GM21737 (cell line): ENCODE data around the gene SNAPC1.
"Not testable (repeated sequence)": the region's sequence is repeated elsewhere in the genome, so short reads cannot be mapped to it uniquely, and the experiment has no call there.

ENCODE experiments used
- ATAC-seq: cut with Tn5 transposase; IDR thresholded peaks from one replicate; pipeline ENCODE4 v1.9.1; 2021; ENCODE audit warnings: mild to moderate bottlenecking, moderate library complexity; ENCODE audit not compliant: unreplicated experiment

The SNAPC1 gene

GRCh38 chr14:61761959-61762786 lies at the start of gene SNAPC1:
SNAPC1 (plus strand) TSS chr14:61762420; CDS start chr14:61762461, 41 bp downstream.
- ATAC-seq: peak; percentile 99

- no peak for ATAC-seq
Observed at GRCh38 chr14:61713724-61714437, 48.3 kb upstream of the SNAPC1 start.

- ATAC-seq: no peak
Observed at GRCh38 chr14:61716956-61717355, 45.3 kb upstream of the SNAPC1 start.

GRCh38 chr14:61718039-61718438 lies 44.2 kb upstream of the SNAPC1 start:
- ATAC-seq: no peak

- no peak for ATAC-seq
Observed at GRCh38 chr14:61719344-61720293, 42.6 kb upstream of the SNAPC1 start.

GRCh38 chr14:61720294-61720661 lies 41.9 kb upstream of the SNAPC1 start:
- ATAC-seq: no peak

GRCh38 chr14:61720741-61721140 lies 41.5 kb upstream of the SNAPC1 start:
- no peak for ATAC-seq

GRCh38 chr14:61724133-61724532 lies 38.1 kb upstream of the SNAPC1 start:
- ATAC-seq: no peak

- ATAC-seq: no peak
Observed at GRCh38 chr14:61726778-61727658, 35.2 kb upstream of the SNAPC1 start.

GRCh38 chr14:61730756-61731373 lies 31.4 kb upstream of the SNAPC1 start:
- no peak for ATAC-seq

- no peak for ATAC-seq
Observed at GRCh38 chr14:61733972-61734371, 28.2 kb upstream of the SNAPC1 start.

GRCh38 chr14:61736751-61737150 lies 25.5 kb upstream of the SNAPC1 start:
- ATAC-seq: no peak

GRCh38 chr14:61737915-61738314 lies 24.3 kb upstream of the SNAPC1 start:
- no peak for ATAC-seq

- no peak for ATAC-seq
Observed at GRCh38 chr14:61739133-61739532, 23.1 kb upstream of the SNAPC1 start.

- ATAC-seq: no peak
Observed at GRCh38 chr14:61742371-61742770, 19.8 kb upstream of the SNAPC1 start.

- ATAC-seq: no peak
Observed at GRCh38 chr14:61744238-61744637, 18.0 kb upstream of the SNAPC1 start.

GRCh38 chr14:61746346-61746745 lies 15.9 kb upstream of the SNAPC1 start:
- not testable (repeated sequence) for ATAC-seq

- ATAC-seq: no peak
Observed at GRCh38 chr14:61746881-61747280, 15.3 kb upstream of the SNAPC1 start.

GRCh38 chr14:61747342-61747741 lies 14.9 kb upstream of the SNAPC1 start:
- ATAC-seq: no peak

- no peak for ATAC-seq
Observed at GRCh38 chr14:61749264-61749663, 13.0 kb upstream of the SNAPC1 start.
